SK-N-SH treated with all-trans-retinoic acid at 6 μM for 48 hours (cell line): ENCODE data around the gene TMEM53.

ENCODE experiments used
- ATAC-seq: fragments of 200-7000 bp; cut with Tn5 transposase; 3 replicates; pipeline ENCODE4 v1.9.1; 2020; ENCODE audit warnings: mild to moderate bottlenecking, moderate library complexity
- ARNTL ChIP-seq: fragments of 450-650 bp; formaldehyde crosslinking; IDR thresholded peaks from 2 replicates; pipeline ENCODE4 v1.5.0; 2020; ENCODE audit warnings: low read depth, mild to moderate bottlenecking, moderate library complexity, borderline replicate concordance
- BACH2 ChIP-seq: fragments of 250-450 bp; sonication (Bioruptor Pico); IDR thresholded peaks from 2 replicates; pipeline ENCODE4 v1.9.0; 2021; ENCODE audit warnings: mild to moderate bottlenecking, borderline replicate concordance
- CREB5 ChIP-seq: fragments of 250-450 bp; sonication (Bioruptor Pico); IDR thresholded peaks from 2 replicates; pipeline ENCODE4 v1.5.1; 2020; ENCODE audit warnings: low read depth, mild to moderate bottlenecking, moderate library complexity
- CSDC2 ChIP-seq: fragments of 250-450 bp; sonication (Bioruptor Pico); IDR thresholded peaks from 2 replicates; pipeline ENCODE4 v1.5.0; 2020; ENCODE audit warnings: mild to moderate bottlenecking, moderate library complexity
- GLIS3 ChIP-seq: fragments of 250-450 bp; sonication (Bioruptor Pico); IDR thresholded peaks from 2 replicates; pipeline ENCODE4 v1.5.0; 2020; ENCODE audit warnings: mild to moderate bottlenecking, moderate library complexity
- ISL1 ChIP-seq: fragments of 250-450 bp; sonication (Bioruptor Pico); IDR thresholded peaks from 2 replicates; pipeline ENCODE4 v2.1.2; 2022; ENCODE audit warnings: mild to moderate bottlenecking, moderate library complexity
- OSR1 ChIP-seq: fragments of 250-450 bp; sonication (Bioruptor Pico); IDR thresholded peaks from 2 replicates; pipeline ENCODE4 v1.8.0; 2022; ENCODE audit warnings: moderate library complexity, mild to moderate bottlenecking, inconsistent platforms
- PATZ1 ChIP-seq: fragments of 250-450 bp; sonication (Bioruptor Pico); IDR thresholded peaks from 2 replicates; pipeline ENCODE4 v1.8.0; 2020; ENCODE audit warnings: mild to moderate bottlenecking, moderate library complexity, borderline replicate concordance
- POU6F1 ChIP-seq: fragments of 250-450 bp; sonication (Bioruptor Pico); IDR thresholded peaks from 2 replicates; pipeline ENCODE4 v1.8.0; 2021; ENCODE audit warnings: low read depth, mild to moderate bottlenecking, moderate library complexity, borderline replicate concordance
- PPARA ChIP-seq: fragments of 250-450 bp; sonication (Bioruptor Pico); IDR thresholded peaks from 2 replicates; pipeline ENCODE4 v1.5.0; 2020; ENCODE audit warnings: mild to moderate bottlenecking, borderline replicate concordance
- RARB ChIP-seq: fragments of 250-450 bp; sonication (Bioruptor Pico); IDR thresholded peaks from 2 replicates; pipeline ENCODE4 v1.8.0; 2021; ENCODE audit warnings: mild to moderate bottlenecking, moderate library complexity
- SNAI2 ChIP-seq: fragments of 250-450 bp; sonication (Bioruptor Pico); IDR thresholded peaks from 2 replicates; pipeline ENCODE4 v1.5.0; 2020; ENCODE audit warnings: mild to moderate bottlenecking, moderate library complexity
- TCF4 ChIP-seq: fragments of 250-450 bp; sonication (Bioruptor Pico); IDR thresholded peaks from 2 replicates; pipeline ENCODE4 v1.8.0; 2021; ENCODE audit warnings: mild to moderate bottlenecking, moderate library complexity, borderline replicate concordance
- TOX ChIP-seq: fragments of 250-450 bp; sonication (Bioruptor Pico); IDR thresholded peaks from 2 replicates; pipeline ENCODE4 v1.8.0; 2021; ENCODE audit warnings: mild to moderate bottlenecking, moderate library complexity, borderline replicate concordance
- TSHZ2 ChIP-seq: fragments of 250-450 bp; sonication (Bioruptor Pico); IDR thresholded peaks from 2 replicates; pipeline ENCODE4 v1.5.0; 2020; ENCODE audit warnings: mild to moderate bottlenecking, moderate library complexity
- ZC3H10 ChIP-seq: fragments of 250-450 bp; sonication (Bioruptor Pico); IDR thresholded peaks from 2 replicates; pipeline ENCODE4 v1.5.1; 2021; ENCODE audit warnings: mild to moderate bottlenecking, moderate library complexity
- ZFP3 ChIP-seq: fragments of 250-450 bp; sonication (Bioruptor Pico); IDR thresholded peaks from 2 replicates; pipeline ENCODE4 v1.5.0; 2020; ENCODE audit warnings: mild to moderate bottlenecking, moderate library complexity
- ZFP30 ChIP-seq: fragments of 450-650 bp; formaldehyde crosslinking; IDR thresholded peaks from 2 replicates; pipeline ENCODE4 v1.5.0; 2022; ENCODE audit warnings: mild to moderate bottlenecking, moderate library complexity
- ZNF565 ChIP-seq: fragments of 450-650 bp; formaldehyde crosslinking; conservative IDR thresholded peaks from 2 replicates; pipeline ENCODE4 v1.5.0; 2020; ENCODE audit warnings: low read depth, mild to moderate bottlenecking, moderate library complexity
- ZNF70 ChIP-seq: fragments of 450-650 bp; formaldehyde crosslinking; IDR thresholded peaks from 2 replicates; pipeline ENCODE4 v1.5.0; 2020; ENCODE audit warnings: mild to moderate bottlenecking, moderate library complexity
- ZNF8 ChIP-seq: fragments of 450-650 bp; formaldehyde crosslinking; IDR thresholded peaks from 2 replicates; pipeline ENCODE4 v1.5.0; 2020; ENCODE audit warnings: mild to moderate bottlenecking, moderate library complexity
- TF ChIP-seq, protein P1 (sequence below): fragments of 250-450 bp; sonication (Bioruptor Pico); IDR thresholded peaks from 2 replicates; pipeline ENCODE4 v1.5.1; 2021; ENCODE audit warnings: mild to moderate bottlenecking, moderate library complexity

TMEM53 gene

GRCh38 chr1:44648529-44649250 lies 25.6 kb downstream of the TMEM53 start:
- TF ChIP-seq SNAI2 (CRISPR knock-in tag) (no peak), ISL1 (no peak), TCF4 (CRISPR knock-in tag) (no peak), ZFP3 (CRISPR knock-in tag) (no peak)
- no peak for ATAC-seq

DNA sequence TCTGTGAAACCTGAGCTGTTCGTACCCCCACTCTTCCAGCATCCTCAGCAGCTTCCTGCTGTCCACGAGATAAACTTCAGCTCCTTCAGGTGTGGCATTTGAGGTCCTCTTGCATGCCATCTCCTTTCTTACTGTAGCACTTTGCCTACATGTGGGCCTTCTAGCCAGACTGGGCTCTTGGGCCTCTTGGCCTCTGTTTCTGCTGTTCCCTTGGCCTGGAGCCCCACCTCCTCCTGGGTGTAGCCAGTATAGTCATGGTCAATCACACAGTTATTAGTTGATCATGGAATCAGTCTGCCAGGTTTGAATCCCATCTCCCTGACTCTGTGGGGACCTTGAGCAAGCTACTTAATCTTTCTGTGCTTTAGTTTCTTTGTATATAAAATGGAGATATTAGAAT lies 26.4 kb downstream of the TMEM53 start:
- TF ChIP-seq OSR1 (CRISPR knock-in tag), result no peak
- TF ChIP-seq TOX (CRISPR knock-in tag), result no peak
- TF ChIP-seq ZFP30 (CRISPR knock-in tag), result no peak
- no peak for TF ChIP-seq TSHZ2
- TF ChIP-seq CSDC2 (CRISPR knock-in tag), result no peak
- TF ChIP-seq ZFP3 (CRISPR knock-in tag), result no peak
- no peak for TF ChIP-seq GLIS3 (CRISPR knock-in tag)
- TF ChIP-seq ZNF8 (CRISPR knock-in tag), result no peak
- no peak for TF ChIP-seq SNAI2 (CRISPR knock-in tag)
- TF ChIP-seq ISL1, result no peak
- no peak for TF ChIP-seq ZNF565 (CRISPR knock-in tag)
- TF ChIP-seq BACH2 (CRISPR knock-in tag), result no peak
- no peak for ATAC-seq

DNA sequence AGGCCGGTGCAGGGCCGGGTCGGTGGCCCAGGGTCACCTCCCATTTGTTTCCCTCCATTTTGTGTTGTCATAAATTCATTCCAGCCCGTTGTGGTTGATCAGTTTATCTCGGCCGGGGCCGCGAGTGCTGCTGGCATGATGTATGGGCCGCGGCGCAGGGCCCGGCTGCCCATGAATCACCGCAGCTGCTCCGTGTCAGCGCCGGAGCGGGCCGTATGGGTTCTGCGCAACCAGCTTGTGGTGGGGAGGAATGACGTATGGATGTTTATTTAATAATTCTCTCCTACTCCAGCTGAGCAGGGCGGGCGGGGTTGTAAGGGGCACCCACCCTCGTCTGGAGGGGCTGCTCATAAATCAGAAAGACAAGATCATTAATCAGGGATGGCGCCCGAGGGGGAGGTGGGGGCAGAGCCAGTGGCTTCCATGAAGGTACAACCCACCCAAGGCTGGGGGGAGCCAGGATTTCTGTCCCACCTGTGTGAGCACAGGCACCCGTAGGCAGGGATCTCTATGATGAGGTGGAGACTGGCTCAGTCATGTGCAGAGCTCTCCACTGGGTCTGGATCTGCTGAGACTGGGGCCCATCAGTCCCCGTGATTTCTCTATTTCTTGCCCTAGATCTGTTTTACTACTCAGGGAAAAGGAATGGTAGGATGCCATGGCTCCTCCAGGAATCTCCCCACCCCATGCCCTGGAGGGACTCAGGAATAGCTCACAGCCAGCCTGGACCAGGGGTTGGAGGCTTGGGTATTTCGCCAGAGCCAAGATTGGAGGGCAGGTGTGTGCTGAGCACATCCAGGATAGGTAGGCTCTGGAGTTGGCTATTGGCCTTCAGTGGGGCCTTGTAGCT lies 27.8 kb downstream of the TMEM53 start:
- TF ChIP-seq CREB5 (CRISPR knock-in tag) (no peak), GLIS3 (CRISPR knock-in tag) (no peak), OSR1 (CRISPR knock-in tag) (no peak), PATZ1 (CRISPR knock-in tag) (no peak), CSDC2 (CRISPR knock-in tag) (no peak), ISL1 (no peak), TSHZ2 (no peak), ARNTL (no peak), ZNF565 (CRISPR knock-in tag) (no peak), PPARA (no peak), POU6F1 (no peak), TOX (CRISPR knock-in tag) (no peak), ZNF70 (CRISPR knock-in tag) (no peak), RARB (CRISPR knock-in tag) (no peak), ZC3H10 (CRISPR knock-in tag) (no peak), ZNF8 (CRISPR knock-in tag) (no peak)
- TF ChIP-seq, protein P1, sequence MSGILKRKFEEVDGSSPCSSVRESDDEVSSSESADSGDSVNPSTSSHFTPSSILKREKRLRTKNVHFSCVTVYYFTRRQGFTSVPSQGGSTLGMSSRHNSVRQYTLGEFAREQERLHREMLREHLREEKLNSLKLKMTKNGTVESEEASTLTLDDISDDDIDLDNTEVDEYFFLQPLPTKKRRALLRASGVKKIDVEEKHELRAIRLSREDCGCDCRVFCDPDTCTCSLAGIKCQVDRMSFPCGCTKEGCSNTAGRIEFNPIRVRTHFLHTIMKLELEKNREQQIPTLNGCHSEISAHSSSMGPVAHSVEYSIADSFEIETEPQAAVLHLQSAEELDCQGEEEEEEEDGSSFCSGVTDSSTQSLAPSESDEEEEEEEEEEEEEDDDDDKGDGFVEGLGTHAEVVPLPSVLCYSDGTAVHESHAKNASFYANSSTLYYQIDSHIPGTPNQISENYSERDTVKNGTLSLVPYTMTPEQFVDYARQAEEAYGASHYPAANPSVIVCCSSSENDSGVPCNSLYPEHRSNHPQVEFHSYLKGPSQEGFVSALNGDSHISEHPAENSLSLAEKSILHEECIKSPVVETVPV (CRISPR knock-in tag), result no peak
- TF ChIP-seq, all 23 proteins: peak for 0
- ATAC-seq, result no peak
